Upper lobe of left lung (tissue), 6 donors: ENCODE results near the gene DIO3. TPM values are rescaled to one million over a fixed set of nuclear protein-coding genes. Genes with fewer than 3 reads are reported as not detected.

Source experiments
- ATAC-seq, 2 donors: fragments of 200-7000 bp; cut with Tn5 transposase; one replicate each; pipeline ENCODE4 v1.9.1; 2022; ENCODE audit warnings: mild to moderate bottlenecking in 2 of 2, moderate library complexity in 2 of 2; ENCODE audit not compliant: low FRiP score in 2 of 2
- DNase-seq, 2 donors: peaks; one replicate each; pipeline ENCODE4 v3.0.0-alpha.2; 2019 to 2020
- H3K27ac ChIP-seq, 4 donors: fragments of 200-600 bp; sonication (generic); one replicate each; pipeline ENCODE4 v1.5.1; 2016 to 2019
- H3K27me3 ChIP-seq, 4 donors: fragments of 200-600 bp; sonication (generic); one replicate each; pipeline ENCODE4 v1.5.1; 2017 to 2019
- H3K36me3 ChIP-seq, 4 donors: fragments of 200-600 bp; sonication (generic); one replicate each; pipeline ENCODE4 v1.5.1; 2016 to 2019
- H3K4me1 ChIP-seq, 4 donors: fragments of 200-600 bp; sonication (generic); one replicate each; pipeline ENCODE4 v1.5.1; 2018 to 2019
- H3K4me3 ChIP-seq, 4 donors: fragments of 200-600 bp; sonication (generic); one replicate each; pipeline ENCODE4 v1.5.1; 2017 to 2019; ENCODE audit warnings: mild to moderate bottlenecking in 2 of 4, moderate library complexity in 1 of 4
- H3K9me3 ChIP-seq, 4 donors: fragments of 200-600 bp; sonication (generic); one replicate each; pipeline ENCODE4 v1.5.1; 2018 to 2019
- CTCF ChIP-seq, 6 experiments: fragments of 450-650 bp in 4 of 6; fragments of 200-600 bp in 2 of 6; sonication (generic) in 2 of 6; IDR thresholded peaks; one replicate each; pipeline ENCODE4 v1.5.1; 2016 to 2019; ENCODE audit warnings: antibody characterized with exemption in 6 of 6
- EP300 ChIP-seq, 4 donors: sonication (generic); formaldehyde crosslinking; IDR thresholded peaks; one replicate each; pipeline ENCODE4 v1.5.1; 2017; ENCODE audit warnings: antibody characterized with exemption in 4 of 4, control low read depth in 2 of 4
- POLR2A ChIP-seq, 4 donors: fragments of 450-650 bp; IDR thresholded peaks; one replicate each; pipeline ENCODE4 v1.5.1; 2016 to 2017; ENCODE audit warnings: antibody characterized with exemption in 4 of 4, mild to moderate bottlenecking in 2 of 4
- POLR2AphosphoS5 ChIP-seq, 2 donors: sonication (generic); formaldehyde crosslinking; IDR thresholded peaks; one replicate each; pipeline ENCODE4 v1.5.1; 2017; ENCODE audit warnings: antibody characterized with exemption in 2 of 2
- WGBS, 2 donors: methylation state at CpG; one replicate each; pipeline ENCODE4 v1.1.5; 2017 to 2018; 5-methylcytosine and 5-hydroxymethylcytosine counted together
- total RNA-seq, 6 donors: library from RNA; depleted of rRNA in 4 of 6; stranded (reverse); fragments of >200 nt in 4 of 6; gene quantifications; one replicate each; pipeline versions ENCODE4 v1.1.0 to v1.2.1, GENCODE V29; 2016 to 2021
- donor health status: DM: no; HTN: no; CAD: no; lungs with moderate emphysema.
- donor health status: DM: no; HTN: yes; CAD: no; lungs with severe emphysema.

The DIO3 gene
- total RNA-seq, 6 donors from 2014 or later, result 0.30 to 3.6 (median 1.9) TPM

- Histone ChIP-seq H3K27ac (no peak overlapping the region), H3K4me3 (no peak overlapping the region), H3K4me1 (peaks cover 35 to 39% (median 36%) of the 10 kb centered on the region in 4 donors), H3K36me3 (no peaks in the 10 kb centered on the region), H3K27me3 (no peaks in the 10 kb centered on the region), H3K9me3 (peaks cover 0 to 7% (median 1%) of the 10 kb centered on the region in 4 donors)
- ATAC-seq, result no peak
- 92 to 95% methylated on average over 6 to 9 of the region's 9 CpGs for WGBS, 2 donors
- TF ChIP-seq POLR2A (IDR thresholded peaks at IDR 0.05) (no peak), EP300 (IDR thresholded peaks at IDR 0.05) (no peak), POLR2AphosphoS5 (IDR thresholded peaks at IDR 0.05) (no peak), CTCF (IDR thresholded peaks at IDR 0.05) (no peak)
- DNase-seq, result no peak
These were observed 44.9 kb upstream of the DIO3 start for GRCh38 chr14:101516401-101516800.

GRCh38 chr14:101518611-101519473, 42.5 kb upstream of the DIO3 start:
- DNase-seq, result peak in 1 of 2 donors; percentile 56
- Histone ChIP-seq H3K9me3 (peaks cover 0 to 7% (median 1%) of the 10 kb centered on the region in 4 donors), H3K4me3 (no peak overlapping the region), H3K4me1 (peaks cover 38 to 49% (median 43%) of the 10 kb centered on the region in 4 donors), H3K36me3 (no peaks in the 10 kb centered on the region), H3K27ac (peak overlapping the region; percentile 75 to 80 (median 78)), H3K27me3 (no peaks in the 10 kb centered on the region)
- 57 to 60% methylated on average over 20 to 27 of the region's 28 CpGs for WGBS, 2 donors
- ATAC-seq, result peak in 1 of 2 donors; percentile 60
- TF ChIP-seq POLR2AphosphoS5 (IDR thresholded peaks at IDR 0.05) (peak; percentile 25 to 85), POLR2A (IDR thresholded peaks at IDR 0.05) (peak in 2 of 4 donors; percentile 14 to 33), EP300 (IDR thresholded peaks at IDR 0.05) (peak in 2 of 4 donors; percentile 91), CTCF (IDR thresholded peaks at IDR 0.05) (peak in 4 of 6 experiments; percentile 12 to 42 (median 26))

GRCh38 chr14:101520621-101521472, 40.4 kb upstream of the DIO3 start:
- WGBS, 2 donors, result 72 to 81% methylated on average over 20 to 30 of the region's 30 CpGs
- ATAC-seq, result peak in 1 of 2 donors; percentile 38

GRCh38 chr14:101521473-101521915, 39.8 kb upstream of the DIO3 start:
- H3K36me3 ChIP-seq, result no peaks in the 10 kb centered on the region
- ATAC-seq (peak in 1 of 2 donors; percentile 16), DNase-seq (no peak)
- H3K27me3 ChIP-seq, result no peaks in the 10 kb centered on the region
- H3K27ac ChIP-seq, result peak overlapping the region in 3 of 4 donors; percentile 75 to 80 (median 79)
- no peak overlapping the region for H3K4me3 ChIP-seq
- 61 to 73% methylated on average over 4 to 17 of the region's 17 CpGs for WGBS, 2 donors
- H3K9me3 ChIP-seq, result no peaks in the 10 kb centered on the region
- no peak for TF ChIP-seq EP300 (IDR thresholded peaks at IDR 0.05)
- no peak for TF ChIP-seq POLR2AphosphoS5 (IDR thresholded peaks at IDR 0.05)
- TF ChIP-seq CTCF (IDR thresholded peaks at IDR 0.05), result no peak
- TF ChIP-seq POLR2A (IDR thresholded peaks at IDR 0.05), result no peak
- H3K4me1 ChIP-seq, result peaks cover 38 to 49% (median 43%) of the 10 kb centered on the region in 4 donors

More at GRCh38 chr14:101520621-101521472, 40.4 kb upstream of the DIO3 start:
- no peak for DNase-seq
- no peaks in the 10 kb centered on the region for H3K27me3 ChIP-seq
- H3K4me1 ChIP-seq, result peaks cover 38 to 49% (median 43%) of the 10 kb centered on the region in 4 donors
- H3K4me3 ChIP-seq, result no peak overlapping the region
- no peak for TF ChIP-seq CTCF (IDR thresholded peaks at IDR 0.05)
- TF ChIP-seq POLR2AphosphoS5 (IDR thresholded peaks at IDR 0.05), result peak in 1 of 2 donors; percentile 23
- TF ChIP-seq EP300 (IDR thresholded peaks at IDR 0.05), result no peak
- H3K36me3 ChIP-seq, result no peaks in the 10 kb centered on the region
- H3K9me3 ChIP-seq, result peaks cover 0 to 1% (median 0%) of the 10 kb centered on the region in 4 donors
- H3K27ac ChIP-seq, result peak overlapping the region in 3 of 4 donors; percentile 75 to 80 (median 79)
